GM23338 (cell line): ENCODE data around the gene DNMT1.

Source experiments
- CREB1 ChIP-seq: fragments of 250-450 bp; sonication (Bioruptor Pico); IDR thresholded peaks from 2 replicates; pipeline ENCODE4 v1.5.0; 2020; ENCODE audit warnings: low read depth, mild to moderate bottlenecking, moderate library complexity
- CTCF ChIP-seq, 2 experiments: fragments of 200-600 bp in 1 of 2; sonication (generic) in 1 of 2; conservative IDR thresholded peaks; 2 replicates each; pipeline versions ENCODE4 v1.5.1 to v1.6.1; 2016 to 2017; ENCODE audit warnings: antibody characterized with exemption in 2 of 2, low read depth in 2 of 2, mild to moderate bottlenecking in 2 of 2, moderate library complexity in 1 of 2
- EZH2 ChIP-seq: fragments of 200-600 bp; sonication (generic); IDR thresholded peaks from one replicate; pipeline ENCODE4 v1.8.0; 2017; ENCODE audit warnings: antibody characterized with exemption, mild to moderate bottlenecking, low read depth; ENCODE audit not compliant: unreplicated experiment
- EZH2phosphoT487 ChIP-seq: fragments of 200-600 bp; sonication (generic); IDR thresholded peaks from one replicate; pipeline ENCODE4 v1.8.1; 2018; ENCODE audit warnings: antibody characterized with exemption; ENCODE audit not compliant: unreplicated experiment
- JUNB ChIP-seq: IDR thresholded peaks from one replicate; pipeline ENCODE4 v1.6.1; 2016; ENCODE audit warnings: antibody characterized with exemption; ENCODE audit not compliant: unreplicated experiment
- NANOG ChIP-seq: IDR thresholded peaks from 2 replicates; pipeline ENCODE4 v1.6.1; 2016; ENCODE audit warnings: antibody characterized with exemption, borderline replicate concordance
- POLR2AphosphoS5 ChIP-seq: IDR thresholded peaks from 2 replicates; pipeline ENCODE4 v1.6.1; 2016; ENCODE audit warnings: antibody characterized with exemption, low read depth
- REST ChIP-seq: IDR thresholded peaks from one replicate; pipeline ENCODE4 v1.6.1; 2018; ENCODE audit warnings: antibody characterized with exemption; ENCODE audit not compliant: unreplicated experiment
- STAT1 ChIP-seq: IDR thresholded peaks from one replicate; pipeline ENCODE4 v1.6.1; 2016; ENCODE audit warnings: antibody characterized with exemption; ENCODE audit not compliant: unreplicated experiment
- ZNF114 ChIP-seq: fragments of 250-450 bp; sonication (Bioruptor Pico); IDR thresholded peaks from 2 replicates; pipeline ENCODE4 v1.5.0; 2020; ENCODE audit warnings: mild to moderate bottlenecking, moderate library complexity
- ZNF331 ChIP-seq: fragments of 250-450 bp; sonication (Bioruptor Pico); IDR thresholded peaks from 2 replicates; pipeline ENCODE4 v1.5.0; 2020; ENCODE audit warnings: low read depth, mild to moderate bottlenecking, moderate library complexity
- TF ChIP-seq, protein P1 (sequence below): IDR thresholded peaks from 2 replicates; pipeline ENCODE4 v1.6.1; 2016; ENCODE audit warnings: antibody characterized with exemption

- TF ChIP-seq CTCF (conservative IDR thresholded peaks at IDR 0.05; ENCODE audit: low read depth in 2 of 2), result no peak
- no peak for TF ChIP-seq EZH2
- TF ChIP-seq EZH2phosphoT487, result no peak
- TF ChIP-seq, protein P1, sequence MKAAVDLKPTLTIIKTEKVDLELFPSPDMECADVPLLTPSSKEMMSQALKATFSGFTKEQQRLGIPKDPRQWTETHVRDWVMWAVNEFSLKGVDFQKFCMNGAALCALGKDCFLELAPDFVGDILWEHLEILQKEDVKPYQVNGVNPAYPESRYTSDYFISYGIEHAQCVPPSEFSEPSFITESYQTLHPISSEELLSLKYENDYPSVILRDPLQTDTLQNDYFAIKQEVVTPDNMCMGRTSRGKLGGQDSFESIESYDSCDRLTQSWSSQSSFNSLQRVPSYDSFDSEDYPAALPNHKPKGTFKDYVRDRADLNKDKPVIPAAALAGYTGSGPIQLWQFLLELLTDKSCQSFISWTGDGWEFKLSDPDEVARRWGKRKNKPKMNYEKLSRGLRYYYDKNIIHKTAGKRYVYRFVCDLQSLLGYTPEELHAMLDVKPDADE, result no peak
- TF ChIP-seq CREB1 (CRISPR knock-in tag), result no peak
- TF ChIP-seq POLR2AphosphoS5, result no peak
- peak; percentile 81 for TF ChIP-seq REST
- TF ChIP-seq STAT1, result no peak
- no peak for TF ChIP-seq JUNB
- TF ChIP-seq NANOG, result no peak
- TF ChIP-seq ZNF331 (CRISPR knock-in tag), result no peak
- TF ChIP-seq ZNF114 (CRISPR knock-in tag), result no peak
Measured at GRCh38 chr19:10093295-10094186, 101.2 kb downstream of the DNMT1 start.
